GM19023 (cell line): Measurements from ENCODE around the gene SLC13A4.
A peak's percentile ranks its signal among the peaks of the same experiment; 100 is the strongest.
"Not testable (repeated sequence)": the region's sequence is repeated elsewhere in the genome, so short reads cannot be mapped to it uniquely, and the experiment has no call there.

Experiments used
- ATAC-seq: cut with Tn5 transposase; IDR thresholded peaks from one replicate; pipeline ENCODE4 v1.9.1; 2021; ENCODE audit warnings: mild to moderate bottlenecking, moderate library complexity; ENCODE audit not compliant: unreplicated experiment

Gene SLC13A4

GRCh38 chr7:135666846-135667245 lies 61.1 kb downstream of the SLC13A4 start:
- no peak for ATAC-seq

GRCh38 chr7:135666156-135666555 lies 61.8 kb downstream of the SLC13A4 start:
- ATAC-seq = no peak

- no peak for ATAC-seq
Observed at GRCh38 chr7:135665042-135665441, 62.9 kb downstream of the SLC13A4 start.

GRCh38 chr7:135664046-135664589 lies 63.9 kb downstream of the SLC13A4 start:
- no peak for ATAC-seq

- ATAC-seq = peak; percentile 98
Observed at GRCh38 chr7:135662373-135663114, 65.4 kb downstream of the SLC13A4 start, which contains the start of gene STMP1. TSS of gene STMP1 (plus strand) at chr7:135662514.

- no peak for ATAC-seq
Observed at GRCh38 chr7:135662123-135662372, 65.9 kb downstream of the SLC13A4 start.

GRCh38 chr7:135661311-135662122 lies 66.5 kb downstream of the SLC13A4 start:
- no peak for ATAC-seq

GRCh38 chr7:135659159-135659846 lies 68.7 kb downstream of the SLC13A4 start:
- no peak for ATAC-seq

- ATAC-seq = no peak
Observed at GRCh38 chr7:135658564-135658963, 69.4 kb downstream of the SLC13A4 start.

- no peak for ATAC-seq
Observed at GRCh38 chr7:135653340-135654080, 74.5 kb downstream of the SLC13A4 start.

- ATAC-seq = no peak
Observed at GRCh38 chr7:135650831-135651573, 77.0 kb downstream of the SLC13A4 start.

GRCh38 chr7:135648235-135648634 lies 79.8 kb downstream of the SLC13A4 start:
- no peak for ATAC-seq

- ATAC-seq = no peak
Observed at GRCh38 chr7:135647755-135648154, 80.2 kb downstream of the SLC13A4 start.

GRCh38 chr7:135645296-135645904 lies 82.6 kb downstream of the SLC13A4 start:
- ATAC-seq = peak; percentile 55

- ATAC-seq = no peak
Observed at GRCh38 chr7:135644729-135645128, 83.3 kb downstream of the SLC13A4 start.

- ATAC-seq = no peak
Observed at GRCh38 chr7:135644154-135644553, 83.8 kb downstream of the SLC13A4 start.

GRCh38 chr7:135639690-135640089 lies 88.3 kb downstream of the SLC13A4 start:
- not testable (repeated sequence) for ATAC-seq

GRCh38 chr7:135634191-135634878 lies 93.7 kb downstream of the SLC13A4 start:
- ATAC-seq = no peak
